T-cell (primary cell): ENCODE data around the gene CT55. TPM values are rescaled to one million over a fixed set of nuclear protein-coding genes. Genes with fewer than 3 reads are reported as not detected.
"Not testable (repeated sequence)": the region's sequence is repeated elsewhere in the genome, so short reads cannot be mapped to it uniquely, and the experiment has no call there.

Experiments
- ATAC-seq, 4 experiments: fragments of 200-7000 bp in 3 of 4; fragments of 150-1000 bp in 1 of 4; cut with Tn5 transposase; replicated peaks in 1 of 4; 1 replicate in 3 of 4; 2 replicates in 1 of 4; pipeline ENCODE4 v1.10.0; 2021; ENCODE audit warnings: moderate library complexity in 3 of 4, mild to moderate bottlenecking in 2 of 4, moderate number of reproducible peaks in 1 of 4
- CTCF ChIA-PET, 2 donors: fragments of 300-600 bp; sonication (Branson Sonifier 250); formaldehyde crosslinking; loops; one replicate each; lab custom pipeline; 2022; ENCODE audit warnings: antibody characterized with exemption in 2 of 2; lab: Charles Lee
- POLR2A ChIA-PET, 2 donors: fragments of 300-600 bp; sonication (Branson Sonifier 250); formaldehyde crosslinking; loops; one replicate each; lab custom pipeline; 2022; ENCODE audit warnings: antibody characterized with exemption in 2 of 2; lab: Charles Lee
- DNase-seq, 35 experiments: peaks; one replicate each; pipeline versions ENCODE4 v3.0.0 to v3.0.0-alpha.2; 2013 to 2023
- H3K27ac ChIP-seq: one replicate; pipeline ENCODE4 v1.5.1; 2013; ENCODE audit warnings: low read length
- H3K27me3 ChIP-seq, 2 experiments: replicated peaks in 1 of 2; 1 replicate in 1 of 2; 2 replicates in 1 of 2; pipeline versions ENCODE4 v1.6.1 to v1.7.0; 2013; ENCODE audit warnings: low read length in 1 of 2, mixed read lengths in 1 of 2; ENCODE audit not compliant: control insufficient read depth in 2 of 2, insufficient read depth in 2 of 2; ENCODE audit errors: extremely low read depth in 1 of 2
- H3K36me3 ChIP-seq, 2 donors: 1 replicate in 1 of 2; 2 replicates in 1 of 2; pipeline versions ENCODE4 v1.6.1 to v1.7.0; 2013; ENCODE audit warnings: low read length in 1 of 2; ENCODE audit not compliant: control insufficient read depth in 2 of 2, insufficient read depth in 1 of 2; ENCODE audit errors: extremely low read depth in 1 of 2
- H3K4me1 ChIP-seq, 2 experiments: 1 replicate in 1 of 2; 2 replicates in 1 of 2; pipeline versions ENCODE4 v1.6.1 to v1.7.0; 2013; ENCODE audit warnings: low read length in 2 of 2, mixed read lengths in 1 of 2; ENCODE audit not compliant: insufficient read depth in 2 of 2, control insufficient read depth in 1 of 2; ENCODE audit errors: extremely low read depth in 1 of 2
- H3K4me3 ChIP-seq, 2 donors: 1 replicate in 1 of 2; 2 replicates in 1 of 2; pipeline versions ENCODE4 v1.5.1 to v1.7.0; 2013; ENCODE audit warnings: mild to moderate bottlenecking in 2 of 2, low read length in 1 of 2, moderate library complexity in 1 of 2; ENCODE audit not compliant: control insufficient read depth in 1 of 2; ENCODE audit errors: extremely low read depth in 1 of 2
- H3K9me3 ChIP-seq: 2 replicates; pipeline ENCODE4 v1.7.0; 2013
- H3K27ac Mint-ChIP-seq, 2 donors: one replicate each; pipeline ENCODE4 v1.8.0; 2020 to 2021; ENCODE audit warnings: mild to moderate bottlenecking in 2 of 2, mixed read lengths in 2 of 2
- H3K27me3 Mint-ChIP-seq, 2 donors: one replicate each; pipeline ENCODE4 v1.8.0; 2021 to 2022; ENCODE audit warnings: mixed read lengths in 2 of 2
- H3K36me3 Mint-ChIP-seq: one replicate; pipeline ENCODE4 v1.8.0; 2021; ENCODE audit warnings: mixed read lengths
- H3K4me1 Mint-ChIP-seq, 3 donors: one replicate each; pipeline ENCODE4 v1.8.0; 2020 to 2022; ENCODE audit warnings: mixed read lengths in 3 of 3, mild to moderate bottlenecking in 1 of 3
- H3K4me3 Mint-ChIP-seq, 3 donors: one replicate each; pipeline ENCODE4 v1.8.0; 2020 to 2022; ENCODE audit warnings: mild to moderate bottlenecking in 3 of 3, mixed read lengths in 3 of 3, moderate library complexity in 3 of 3
- H3K9me3 Mint-ChIP-seq, 3 donors: one replicate each; pipeline ENCODE4 v1.8.0; 2020 to 2022; ENCODE audit warnings: mixed read lengths in 3 of 3
- WGBS: methylation state at CpG from one replicate; pipeline ENCODE4 v1.1.5; 2013; ENCODE audit warnings: missing lambda C conversion rate; ENCODE audit not compliant: insufficient coverage; 5-methylcytosine and 5-hydroxymethylcytosine counted together
- total RNA-seq, 35 experiments: library from RNA in 6 of 35; stranded (reverse) in 6 of 35; fragments of 120-200 nt in 1 of 35; gene quantifications; one replicate each; pipeline versions ENCODE4 v1.2.1 to v1.2.4 and lab custom pipeline; 2013 to 2026

CT55 gene
- total RNA-seq, 5 donors from 2014 or later (not counting 1 experiment from before 2014, with no cell fraction given) = not detected

DNA sequence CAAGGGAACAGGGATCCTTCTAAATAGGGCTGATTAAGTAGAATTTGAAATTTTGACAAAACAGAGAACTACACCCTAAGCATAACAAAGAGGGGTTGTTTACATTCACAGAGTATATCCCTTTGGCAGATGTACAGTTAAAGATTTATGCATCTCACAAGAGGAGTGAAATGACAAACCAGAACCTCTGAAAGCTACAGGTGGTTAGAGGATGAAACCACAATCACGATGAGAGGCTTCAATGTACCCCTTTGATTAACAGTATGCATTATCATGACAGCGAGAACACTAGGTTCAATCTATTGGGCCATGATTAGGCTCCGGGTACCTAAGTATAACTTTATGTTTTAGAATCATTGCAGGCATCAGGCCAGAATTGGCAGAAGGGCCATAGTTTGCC, 16.5 kb downstream of the CT55 start:
- CTCF ChIA-PET, DNase-seq, H3K27ac ChIP-seq, POLR2A ChIA-PET, H3K9me3 ChIP-seq, H3K36me3 ChIP-seq, H3K4me3 ChIP-seq, H3K9me3 Mint-ChIP-seq, ATAC-seq, H3K27me3 Mint-ChIP-seq, H3K4me1 Mint-ChIP-seq, H3K27ac Mint-ChIP-seq, H3K27me3 ChIP-seq, H3K4me1 ChIP-seq, H3K36me3 Mint-ChIP-seq, H3K4me3 Mint-ChIP-seq: not testable (repeated sequence)
- no CpG with 5 or more reads among the region's 3 CpGs for WGBS

DNA sequence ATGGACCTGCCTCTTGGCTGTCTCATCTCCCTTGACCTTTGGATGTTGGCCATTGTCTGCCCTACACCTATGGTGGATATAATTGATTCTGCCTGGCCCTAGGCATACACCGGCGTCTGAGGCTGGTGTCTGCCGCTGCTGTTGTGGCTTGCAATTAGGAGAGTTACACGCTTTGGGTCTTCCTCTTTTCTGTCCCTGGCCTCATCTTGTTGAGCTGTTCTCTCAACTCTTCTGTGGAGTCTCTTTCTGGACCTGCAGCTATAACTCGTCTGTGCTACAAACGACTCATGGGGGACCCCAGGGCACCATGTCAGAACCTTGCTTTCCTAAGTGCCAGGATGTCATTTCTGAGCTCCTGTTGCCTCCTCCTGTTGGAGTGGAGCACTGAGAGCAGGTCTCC, 45.1 kb downstream of the CT55 start:
- H3K4me3 ChIP-seq, H3K9me3 ChIP-seq, H3K9me3 Mint-ChIP-seq, ATAC-seq, H3K36me3 Mint-ChIP-seq, DNase-seq, H3K27ac ChIP-seq, CTCF ChIA-PET, H3K4me1 ChIP-seq, H3K27me3 ChIP-seq, H3K36me3 ChIP-seq, H3K4me3 Mint-ChIP-seq, H3K4me1 Mint-ChIP-seq, H3K27ac Mint-ChIP-seq, H3K27me3 Mint-ChIP-seq, POLR2A ChIA-PET: not testable (repeated sequence)
- no CpG with 5 or more reads among the region's 6 CpGs for WGBS

DNA sequence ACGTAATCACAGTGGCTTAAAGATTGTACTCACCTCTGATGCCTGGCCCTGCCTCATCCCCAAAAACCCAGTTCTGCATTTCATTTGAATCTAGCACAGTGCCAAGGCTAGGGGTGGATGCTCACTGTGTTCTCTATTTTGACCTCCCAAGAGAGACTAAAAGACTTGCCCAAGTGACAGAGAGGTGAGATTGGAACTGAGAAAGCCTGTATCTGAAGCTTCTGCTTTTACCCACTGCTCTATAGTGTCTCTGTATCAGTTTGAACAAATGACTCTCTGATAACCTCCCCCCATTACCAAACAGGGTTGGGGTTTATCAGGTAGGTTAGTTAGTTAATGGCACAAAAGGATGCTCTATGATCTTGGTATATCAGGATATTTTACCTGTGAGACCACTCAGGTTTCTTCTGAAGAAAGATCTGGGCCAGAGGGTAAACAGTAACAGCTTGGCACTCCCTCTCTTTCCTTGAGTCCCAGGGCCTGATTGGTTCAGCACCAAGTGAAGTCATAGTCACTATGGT, 51.1 kb downstream of the CT55 start, which contains the start of gene ETDB:
Gene ETDB, minus strand, starts transcription at position 471 of the 521 bp plus-strand sequence. CDS start 1,265 bp downstream, outside the sequence.
- WGBS = no CpG with 5 or more reads among the region's 1 CpG
- H3K4me3 Mint-ChIP-seq, H3K36me3 ChIP-seq, H3K9me3 Mint-ChIP-seq, DNase-seq, CTCF ChIA-PET, ATAC-seq, H3K27ac Mint-ChIP-seq, H3K4me1 ChIP-seq, H3K4me3 ChIP-seq, H3K36me3 Mint-ChIP-seq, H3K27ac ChIP-seq, H3K27me3 Mint-ChIP-seq, H3K4me1 Mint-ChIP-seq, POLR2A ChIA-PET, H3K27me3 ChIP-seq, H3K9me3 ChIP-seq: not testable (repeated sequence)

DNA sequence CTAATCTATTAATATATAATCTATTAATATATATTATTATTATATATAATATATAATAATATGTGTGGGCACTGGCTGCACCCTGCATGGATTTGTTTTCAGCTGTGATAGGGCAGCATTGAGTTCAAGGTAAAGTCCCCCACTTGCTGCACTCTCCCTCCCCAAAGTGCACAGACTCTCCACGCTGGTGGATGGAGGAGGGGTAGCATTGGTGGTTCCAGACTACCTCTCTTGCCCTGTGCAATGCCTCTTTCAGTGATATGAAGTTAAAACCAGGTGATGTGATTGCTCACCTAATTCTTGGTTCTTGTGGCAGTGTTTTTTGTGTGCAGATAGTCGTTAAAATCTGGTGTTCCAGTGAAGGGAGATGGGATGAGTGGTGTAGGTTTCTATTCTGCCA, 55.1 kb downstream of the CT55 start:
- H3K4me3 Mint-ChIP-seq, H3K27me3 ChIP-seq, H3K36me3 ChIP-seq, H3K4me3 ChIP-seq, DNase-seq, H3K9me3 Mint-ChIP-seq, H3K36me3 Mint-ChIP-seq, H3K9me3 ChIP-seq, CTCF ChIA-PET, POLR2A ChIA-PET, H3K27ac Mint-ChIP-seq, ATAC-seq, H3K4me1 Mint-ChIP-seq, H3K4me1 ChIP-seq, H3K27ac ChIP-seq: not testable (repeated sequence)
- peaks cover 5 to 12% of the 10 kb centered on the region in 2 donors for H3K27me3 Mint-ChIP-seq
- WGBS = no CpG with 5 or more reads among the region's 2 CpGs

DNA sequence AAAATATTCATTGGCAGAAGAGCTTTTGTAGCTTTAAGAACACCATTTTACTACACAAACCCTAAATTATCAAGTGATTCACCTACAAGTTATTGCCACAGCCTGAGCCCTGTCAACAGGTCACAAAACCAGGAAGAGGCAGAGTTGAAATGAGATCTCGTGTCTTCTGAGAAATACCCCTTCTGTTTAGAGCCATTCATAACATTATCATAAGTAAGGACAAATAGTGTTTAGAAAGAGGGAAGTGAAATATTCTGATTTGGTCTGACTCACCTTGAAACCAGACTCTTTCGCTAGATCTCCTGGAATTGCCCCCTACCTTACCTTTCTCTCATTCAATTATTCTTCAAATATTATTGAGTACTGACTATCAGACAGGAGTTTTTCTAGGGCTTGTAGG, 56.8 kb downstream of the CT55 start:
- ATAC-seq = no peak
- H3K27ac Mint-ChIP-seq = no peak overlapping the region
- peaks cover 5 to 20% of the 10 kb centered on the region in 2 donors for H3K27me3 Mint-ChIP-seq

DNA sequence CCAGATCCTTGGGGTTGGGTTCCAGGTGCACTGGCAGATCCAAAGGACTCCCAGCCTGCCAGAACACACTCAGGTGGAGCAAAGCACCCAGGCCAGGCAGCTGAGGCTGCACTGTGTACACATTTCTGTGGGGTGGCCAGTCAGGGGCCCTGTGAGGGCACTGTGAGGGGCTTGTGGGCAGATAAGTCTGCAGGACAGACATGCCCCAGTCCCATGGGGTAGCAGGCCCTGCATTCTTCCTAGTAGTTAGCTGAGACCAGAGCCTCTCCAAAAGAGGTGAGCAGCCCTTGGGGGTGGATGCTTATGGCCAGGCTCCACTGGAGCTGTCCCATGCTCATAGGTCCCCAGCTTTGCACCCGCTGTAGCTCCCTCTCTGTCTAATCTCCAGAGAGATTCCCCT, 58.5 kb downstream of the CT55 start:
- WGBS = no CpG with 5 or more reads among the region's 1 CpG
- POLR2A ChIA-PET = no interaction called here
- Mint-ChIP-seq H3K27ac (no peak overlapping the region), H3K36me3 (no peaks in the 10 kb centered on the region), H3K27me3 (peaks cover 13 to 34% of the 10 kb centered on the region in 2 donors), H3K9me3 (no peaks in the 10 kb centered on the region), H3K4me3 (no peak overlapping the region), H3K4me1 (no peaks in the 10 kb centered on the region)
- Histone ChIP-seq H3K9me3 (no peaks in the 10 kb centered on the region), H3K27ac (no peak overlapping the region), H3K4me3 (no peak overlapping the region), H3K27me3 (peaks cover 0 to 7% of the 10 kb centered on the region in 2 experiments), H3K36me3 (no peaks in the 10 kb centered on the region), H3K4me1 (no peaks in the 10 kb centered on the region)
- CTCF ChIA-PET = no interaction called here
- no peak for ATAC-seq
- DNase-seq = no peak

More for the DNA sequence above, 56.8 kb downstream of the CT55 start:
- Histone ChIP-seq H3K4me3 (no peak overlapping the region), H3K4me1 (no peaks in the 10 kb centered on the region), H3K36me3 (no peaks in the 10 kb centered on the region), H3K27me3 (peaks cover 0 to 7% of the 10 kb centered on the region in 2 experiments), H3K9me3 (no peaks in the 10 kb centered on the region), H3K27ac (no peak overlapping the region)
- H3K4me1 Mint-ChIP-seq = no peaks in the 10 kb centered on the region
- H3K9me3 Mint-ChIP-seq = no peaks in the 10 kb centered on the region
- H3K36me3 Mint-ChIP-seq = no peaks in the 10 kb centered on the region
- H3K4me3 Mint-ChIP-seq = no peak overlapping the region
- no CpG with 5 or more reads among the region's 2 CpGs for WGBS
- ChIA-PET CTCF (no interaction called here), POLR2A (no interaction called here)
- no peak for DNase-seq
